GM20000 (cell line): ENCODE results near the gene CTBP1.

Experiments
- DNase-seq: peaks from one replicate; pipeline ENCODE4 v3.0.0; 2012; ENCODE audit warnings: low spot score
- CTCF ChIP-seq: IDR thresholded peaks from 2 replicates; pipeline ENCODE4 v1.5.1; 2012; ENCODE audit warnings: mild to moderate bottlenecking, control low read depth; ENCODE audit errors: extremely low read depth, missing control alignments

CTBP1 gene

GRCh38 chr4:1266881-1267763, 18.2 kb upstream of the CTBP1 start:
- DNase-seq = peak; percentile 44
- no peak for TF ChIP-seq CTCF

DNA sequence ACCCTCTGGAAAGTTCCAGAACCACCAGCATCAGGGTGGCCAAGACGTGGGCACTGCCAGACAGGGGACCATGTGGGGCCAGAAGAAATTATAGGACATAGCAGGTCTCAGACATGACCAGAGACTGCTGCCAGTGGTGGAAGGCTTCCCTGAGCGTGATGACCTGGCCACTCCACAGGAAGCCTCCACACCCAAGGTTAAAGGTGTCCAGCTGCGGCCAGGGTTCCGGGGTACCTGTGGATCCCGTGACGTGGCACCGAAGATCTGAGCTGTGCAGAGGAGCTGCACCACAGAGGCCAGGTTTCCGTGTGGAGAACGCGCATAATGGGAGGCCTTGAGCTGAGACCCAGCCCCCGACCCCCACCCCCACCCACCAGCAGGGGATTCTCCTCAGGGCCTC, 16.4 kb upstream of the CTBP1 start:
- no peak for DNase-seq
- no peak for TF ChIP-seq CTCF

DNA sequence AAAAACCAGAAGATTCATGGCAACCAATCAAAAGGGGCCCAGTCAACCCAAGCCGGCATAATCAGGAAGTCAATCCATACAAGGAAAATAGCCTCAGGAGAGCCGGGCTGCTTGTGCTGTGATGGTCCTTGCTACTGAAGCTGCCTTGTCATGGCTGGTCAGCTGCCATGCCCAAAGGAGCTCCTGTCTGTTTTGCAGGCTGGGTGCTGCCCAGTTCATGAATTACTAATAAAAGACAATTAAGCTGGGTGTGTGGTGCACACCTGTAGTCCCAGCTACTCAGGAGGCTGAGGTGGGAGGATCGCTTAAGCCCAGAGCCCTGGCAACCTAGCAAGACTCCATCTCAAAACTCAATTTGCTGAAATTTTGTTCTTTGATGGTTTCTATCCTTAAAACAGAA, 16.0 kb upstream of the CTBP1 start:
- no peak for TF ChIP-seq CTCF
- DNase-seq = no peak

DNA sequence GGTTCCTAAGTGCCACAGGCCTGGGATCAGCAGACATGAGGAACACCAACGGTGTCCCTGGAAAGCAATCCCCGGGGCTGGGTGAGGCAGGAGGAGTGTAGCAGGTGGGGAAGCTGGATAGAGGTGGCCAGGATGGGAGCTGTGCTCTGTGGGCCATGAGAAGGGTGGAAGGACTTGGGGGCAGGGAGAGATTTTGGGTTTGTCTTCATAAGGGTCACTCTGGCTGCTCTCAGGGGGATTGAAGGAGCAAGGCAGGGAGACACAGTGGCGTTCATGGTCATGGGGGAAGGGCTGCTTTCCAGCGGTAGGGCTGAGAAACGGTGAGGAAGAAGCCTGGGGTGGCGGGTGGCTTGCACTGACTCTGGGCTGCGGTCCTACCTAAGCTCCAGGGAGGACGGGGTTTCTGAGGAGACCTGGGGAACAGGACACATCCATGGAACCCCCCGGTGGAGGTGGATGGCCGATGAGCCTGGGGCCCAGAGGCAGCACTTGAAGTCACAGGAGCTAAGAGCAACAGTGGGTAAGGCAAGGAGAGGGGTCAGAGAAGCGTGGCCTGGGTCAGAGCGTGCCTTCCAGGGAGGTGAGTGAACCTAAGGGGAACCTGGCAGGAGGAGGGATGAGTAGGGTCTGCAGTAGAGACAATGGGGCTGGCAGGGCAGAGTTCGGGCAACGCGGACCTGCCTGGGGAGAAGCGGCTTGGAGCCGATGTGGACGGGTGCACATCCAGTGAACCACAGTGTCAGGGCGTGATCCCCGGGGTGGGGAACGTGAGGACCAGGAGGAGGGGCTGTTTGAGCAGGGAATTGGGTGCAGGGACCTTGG, 12.4 kb upstream of the CTBP1 start:
- no peak for DNase-seq
- no peak for TF ChIP-seq CTCF

DNA sequence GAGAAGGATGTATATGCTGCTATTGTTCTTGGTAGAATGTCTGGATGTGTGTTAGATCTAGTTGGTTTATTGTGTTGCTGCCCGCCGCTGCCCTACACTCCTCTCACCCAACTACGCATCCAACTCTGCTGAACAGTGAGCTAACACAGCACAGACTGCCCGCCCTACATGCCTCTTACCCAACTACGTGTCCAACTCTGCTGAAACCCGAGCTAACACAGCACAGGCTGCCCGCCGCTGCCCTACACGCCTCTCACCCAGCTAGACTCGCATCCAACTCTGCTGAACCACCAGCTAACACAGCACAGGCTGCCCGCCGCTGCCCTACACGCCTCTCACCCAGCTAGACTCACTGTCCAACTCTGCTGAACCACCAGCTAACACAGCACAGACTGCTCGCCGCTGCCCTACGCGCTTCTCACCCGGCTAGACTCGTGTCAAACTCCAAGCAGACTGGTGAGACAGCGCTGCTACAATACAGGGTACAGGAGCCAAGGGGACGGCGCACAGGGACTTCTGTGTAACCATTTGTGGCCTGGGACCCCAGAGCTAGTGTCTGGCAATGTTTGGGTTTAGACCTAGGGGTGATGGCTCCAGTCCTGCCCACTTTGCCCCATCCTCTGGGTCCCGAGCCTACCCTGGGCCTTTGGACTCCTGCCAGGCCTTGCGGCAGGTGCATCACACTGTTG, 11.6 kb upstream of the CTBP1 start:
- TF ChIP-seq CTCF = no peak
- no peak for DNase-seq

- DNase-seq = no peak
- no peak for TF ChIP-seq CTCF
Measured at GRCh38 chr4:1259966-1260365, 11.0 kb upstream of the CTBP1 start.
